Measurements from ENCODE around the gene SYNJ2BP.

SYNJ2BP gene

GRCh38 chr14:70391493-70392391, 25.1 kb downstream of the SYNJ2BP start:
- no peak for DNase-seq

GRCh38 chr14:70382536-70382935, 34.4 kb downstream of the SYNJ2BP start:
- DNase-seq = no peak

GRCh38 chr14:70380824-70381223, 36.1 kb downstream of the SYNJ2BP start:
- DNase-seq = no peak

GRCh38 chr14:70378696-70379095, 38.2 kb downstream of the SYNJ2BP start:
- DNase-seq = no peak

Measured in fibroblast of skin of scalp (primary cell).